ENCODE measurements around the gene NCF4. TPM values are rescaled to one million over a fixed set of nuclear protein-coding genes. Genes with fewer than 3 reads are reported as not detected.

NCF4 gene
- total and polyA plus RNA-seq, 11 donors, result 1.9 to 33.3 (median 4.5) TPM

GRCh38 chr22:36891646-36892045 lies 30.8 kb downstream of the NCF4 start:
- DNase-seq (no peak), ATAC-seq (no peak)
- Histone ChIP-seq H3K9me3 (peaks cover 0 to 13% (median 0%) of the 10 kb centered on the region in 12 donors), H3K27ac (no peak overlapping the region), H3K4me1 (peaks cover 0 to 14% (median 0%) of the 10 kb centered on the region in 12 donors), H3K27me3 (peaks cover 0 to 4% (median 0%) of the 10 kb centered on the region in 9 donors), H3K36me3 (no peaks in the 10 kb centered on the region), H3K4me3 (no peak overlapping the region)
- intact Hi-C loops (cut with DNase I), result no loop called here
- WGBS, 4 donors, result 67 to 89% (median 76%) methylated on average over 1 of the region's 1 CpG
- no peak for TF ChIP-seq POLR2A (IDR thresholded peaks at IDR 0.05)
- TF ChIP-seq CTCF (IDR thresholded peaks at IDR 0.05), result no peak

GRCh38 chr22:36892292-36892691 lies 31.5 kb downstream of the NCF4 start:
- no peaks in the 10 kb centered on the region for H3K36me3 ChIP-seq

GRCh38 chr22:36893262-36893661 lies 32.5 kb downstream of the NCF4 start:
- Histone ChIP-seq H3K36me3 (no peaks in the 10 kb centered on the region), H3K27me3 (peaks cover 0 to 4% (median 0%) of the 10 kb centered on the region in 9 donors), H3K27ac (peak overlapping the region in 1 of 12 donors; percentile 3), H3K9me3 (peaks cover 0 to 17% (median 0%) of the 10 kb centered on the region in 12 donors), H3K4me1 (peaks cover 0 to 14% (median 0%) of the 10 kb centered on the region in 12 donors), H3K4me3 (no peak overlapping the region)
- no peak for ATAC-seq
- intact Hi-C loops (cut with DNase I), result no loop called here
- 70 to 73% (median 72%) methylated on average over 3 of the region's 3 CpGs for WGBS, 4 donors
- TF ChIP-seq CTCF (IDR thresholded peaks at IDR 0.05), result no peak
- DNase-seq, result no peak

More at GRCh38 chr22:36892292-36892691, 31.5 kb downstream of the NCF4 start:
- no peak overlapping the region for H3K4me3 ChIP-seq
- H3K4me1 ChIP-seq, result peaks cover 0 to 14% (median 0%) of the 10 kb centered on the region in 12 donors
- intact Hi-C loops (cut with DNase I), result no loop called here
- ATAC-seq, result no peak
- TF ChIP-seq POLR2A (IDR thresholded peaks at IDR 0.05) (no peak), CTCF (IDR thresholded peaks at IDR 0.05) (no peak)
- no peak for DNase-seq
- 36 to 43% (median 39%) methylated on average over 2 of the region's 2 CpGs for WGBS, 4 donors
- H3K27ac ChIP-seq, result no peak overlapping the region
- H3K9me3 ChIP-seq, result peaks cover 0 to 13% (median 0%) of the 10 kb centered on the region in 12 donors
- H3K27me3 ChIP-seq, result peaks cover 0 to 4% (median 0%) of the 10 kb centered on the region in 9 donors

GRCh38 chr22:36894266-36894665 lies 33.5 kb downstream of the NCF4 start:
- 91 to 94% (median 93%) methylated on average over 1 of the region's 1 CpG for WGBS, 4 donors
- DNase-seq (no peak), ATAC-seq (no peak)
- Histone ChIP-seq H3K4me1 (peaks cover 0 to 14% (median 0%) of the 10 kb centered on the region in 12 donors), H3K4me3 (no peak overlapping the region), H3K27me3 (peaks cover 0 to 6% (median 0%) of the 10 kb centered on the region in 9 donors), H3K36me3 (no peaks in the 10 kb centered on the region), H3K9me3 (peaks cover 0 to 17% (median 0%) of the 10 kb centered on the region in 12 donors), H3K27ac (no peak overlapping the region)
- TF ChIP-seq CTCF (IDR thresholded peaks at IDR 0.05) (no peak), POLR2A (IDR thresholded peaks at IDR 0.05) (no peak)
- intact Hi-C loops (cut with DNase I), result no loop called here
